ENCODE results near the gene SIRPD. TPM values are rescaled to one million over a fixed set of nuclear protein-coding genes. Genes with fewer than 3 reads are reported as not detected.

Gene SIRPD
- total and polyA plus RNA-seq, 2 of the 8 experiments (the other 6 are each of a cell fraction or from before 2014, with no cell fraction given): not detected

DNA sequence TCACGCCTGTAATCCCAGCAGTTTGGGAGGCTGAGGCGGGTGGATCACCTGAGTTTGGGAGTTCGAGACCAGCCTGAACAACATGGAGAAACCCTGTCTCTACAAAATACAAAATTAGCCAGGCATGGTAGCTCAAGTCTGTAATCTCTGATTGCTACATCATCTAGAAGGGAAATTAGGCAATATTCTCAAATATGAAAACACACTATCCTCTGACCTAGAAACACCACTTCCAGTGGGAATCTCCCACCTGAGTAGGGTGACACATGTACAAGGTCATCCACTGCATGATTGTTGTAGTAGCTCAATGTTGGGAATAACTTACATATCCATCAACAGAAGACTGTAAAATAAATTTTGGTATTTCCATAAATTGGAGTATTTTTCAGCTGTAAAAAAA, 19.1 kb upstream of the SIRPD start:
- 90% methylated on average over 3 of the region's 3 CpGs; no CpG with 5 or more reads in 1 of the 2 experiments for WGBS, 2 experiments (ENCODE audit: extremely low coverage in 1 of 2, insufficient coverage in 1 of 2, insufficient read length in 1 of 2, insufficient replicate concordance in 2 of 2, low coverage in 1 of 2, low lambda C conversion rate in 2 of 2, missing lambda C conversion rate in 1 of 2)
- H2BK15ac ChIP-seq (ENCODE audit: low read length): no peak overlapping the region
- H2BK12ac ChIP-seq (ENCODE audit: low read depth, low read length): no peak overlapping the region
- no peak overlapping the region for H2BK20ac ChIP-seq (ENCODE audit: low read length)
- H3K4me2 ChIP-seq (ENCODE audit: insufficient read depth in 1 of 2, low read depth in 2 of 2, low read length in 2 of 2): no peak overlapping the region
- FAIRE-seq (no peak), DNase-seq (ENCODE audit: low read depth in 1 of 2, low spot score in 2 of 2) (no peak)
- H3K18ac ChIP-seq (ENCODE audit: extremely low read depth, low read length): no peak overlapping the region
- no peaks in the 10 kb centered on the region for H3K79me2 ChIP-seq (ENCODE audit: control insufficient read depth in 1 of 2, insufficient read depth in 2 of 2, low read length in 2 of 2)
- H3K23ac ChIP-seq (ENCODE audit: insufficient read length): no peak overlapping the region
- no peak overlapping the region for H4K91ac ChIP-seq (replicated peaks; ENCODE audit: insufficient read length, low read length)
- H2AFZ ChIP-seq (ENCODE audit: low read length): no peak overlapping the region
- H2AK5ac ChIP-seq (ENCODE audit: low read depth, low read length): no peak overlapping the region
- TF ChIP-seq MAFK (IDR thresholded peaks at IDR 0.05; ENCODE audit: low read depth, low read length) (no peak), JUND (IDR thresholded peaks at IDR 0.05; ENCODE audit: low read length) (no peak), TAF7 (optimal IDR thresholded peaks at IDR 0.05; ENCODE audit: borderline replicate concordance, low read depth, low read length) (no peak), POU5F1 (IDR thresholded peaks at IDR 0.05; ENCODE audit: low read depth, low read length) (no peak), SP4 (IDR thresholded peaks at IDR 0.05; ENCODE audit: low read length) (no peak), BACH1 (IDR thresholded peaks at IDR 0.05; ENCODE audit: low read length) (no peak), RXRA (IDR thresholded peaks at IDR 0.05; ENCODE audit: insufficient read depth, low read depth, low read length) (no peak), SIX5 (IDR thresholded peaks at IDR 0.05; ENCODE audit: low read depth, low read length) (no peak), PHF8 (conservative IDR thresholded peaks at IDR 0.05; ENCODE audit: low read depth, low read length) (no peak), POLR2A (IDR thresholded peaks at IDR 0.05; ENCODE audit: control extremely low read depth in 1 of 2, low read depth in 2 of 2, low read length in 2 of 2) (no peak), MAX (IDR thresholded peaks at IDR 0.05) (no peak), BCL11A (IDR thresholded peaks at IDR 0.05; ENCODE audit: low read depth in 2 of 2, low read length in 2 of 2) (no peak), CHD2 (IDR thresholded peaks at IDR 0.05; ENCODE audit: low read length) (no peak), KDM5A (IDR thresholded peaks at IDR 0.05; ENCODE audit: low read length) (no peak)
- no peaks in the 10 kb centered on the region for H3K4me1 ChIP-seq (replicated peaks in 1 of 4; ENCODE audit: control insufficient read depth in 3 of 4, insufficient read depth in 4 of 4, low read length in 3 of 4)
- no peak overlapping the region for H4K5ac ChIP-seq (ENCODE audit: insufficient read length, low read depth, low read length)
- H2BK120ac ChIP-seq (replicated peaks; ENCODE audit: low read depth, low read length): no peak overlapping the region
- H4K8ac ChIP-seq (ENCODE audit: extremely low read depth, insufficient read depth, low read length): no peak overlapping the region
- H3K56ac ChIP-seq (replicated peaks; ENCODE audit: insufficient read length, low read depth, low read length): no peak overlapping the region
- no peaks in the 10 kb centered on the region for H3K9me3 ChIP-seq (ENCODE audit: insufficient read depth in 2 of 2, low read depth in 1 of 2, low read length in 1 of 2)
- H3K27me3 ChIP-seq (replicated peaks in 1 of 4; ENCODE audit: control insufficient read depth in 3 of 4, extremely low read depth in 1 of 4, insufficient read depth in 3 of 4, low read length in 3 of 4): no peaks in the 10 kb centered on the region
- no peak overlapping the region for H3K9ac ChIP-seq (replicated peaks in 1 of 4; ENCODE audit: extremely low read depth in 1 of 4, low read depth in 3 of 4, low read length in 3 of 4)
- H3K23me2 ChIP-seq (ENCODE audit: low read depth, low read length): no peaks in the 10 kb centered on the region
- no peak overlapping the region for H3K4me3 ChIP-seq (ENCODE audit: extremely low read depth in 1 of 4, insufficient read depth in 2 of 4, low read depth in 3 of 4, low read length in 4 of 4)
- no peaks in the 10 kb centered on the region for H4K20me1 ChIP-seq (replicated peaks in 1 of 2; ENCODE audit: control insufficient read depth in 1 of 2, insufficient read depth in 2 of 2, low read length in 2 of 2)
- no peak overlapping the region for H2BK5ac ChIP-seq (ENCODE audit: low read depth, low read length)
- ChIA-PET CTCF (ENCODE audit: partially characterized antibody) (interaction anchor here (1.2 to 1.4 kb wide), 2 partner anchors 9 to 73 kb away, joined by 3 to 4 read pairs; no protein-coding TSS in a partner anchor), POLR2A (ENCODE audit: partially characterized antibody) (no interaction called here)
- no peak overlapping the region for H3K4ac ChIP-seq (replicated peaks; ENCODE audit: insufficient read length, low read depth, low read length)
- H3K27ac ChIP-seq (ENCODE audit: low read depth, low read length): no peak overlapping the region
- no peaks in the 10 kb centered on the region for H3K79me1 ChIP-seq (ENCODE audit: low read depth, low read length)
- no peak overlapping the region for H3K14ac ChIP-seq (ENCODE audit: insufficient read length)
- H3K36me3 ChIP-seq (ENCODE audit: control insufficient read depth in 2 of 4, insufficient read depth in 4 of 4, low read length in 3 of 4): no peaks in the 10 kb centered on the region

Data from H1 (cell line).